Adrenal gland (tissue), 5 donors: ENCODE measurements around the gene SARM1.

Experiments used
- POLR2A ChIP-seq, 2 donors: fragments of 450-650 bp; IDR thresholded peaks; one replicate each; pipeline ENCODE4 v1.6.1; 2017; ENCODE audit warnings: antibody characterized with exemption in 2 of 2, mild to moderate bottlenecking in 2 of 2, moderate library complexity in 1 of 2
- TF ChIP-seq, protein P1 (sequence below), 6 experiments: fragments of 450-650 bp in 4 of 6; fragments of 200-600 bp in 2 of 6; sonication (generic) in 1 of 6; IDR thresholded peaks; 1 replicate in 5 of 6; 2 replicates in 1 of 6; pipeline versions ENCODE4 v1.5.1 to v1.8.0; 2016 to 2021; ENCODE audit warnings: antibody characterized with exemption in 6 of 6, mild to moderate bottlenecking in 2 of 6, moderate library complexity in 1 of 6
- donor health status: DM: no; HTN: no; CAD: no.

DNA sequence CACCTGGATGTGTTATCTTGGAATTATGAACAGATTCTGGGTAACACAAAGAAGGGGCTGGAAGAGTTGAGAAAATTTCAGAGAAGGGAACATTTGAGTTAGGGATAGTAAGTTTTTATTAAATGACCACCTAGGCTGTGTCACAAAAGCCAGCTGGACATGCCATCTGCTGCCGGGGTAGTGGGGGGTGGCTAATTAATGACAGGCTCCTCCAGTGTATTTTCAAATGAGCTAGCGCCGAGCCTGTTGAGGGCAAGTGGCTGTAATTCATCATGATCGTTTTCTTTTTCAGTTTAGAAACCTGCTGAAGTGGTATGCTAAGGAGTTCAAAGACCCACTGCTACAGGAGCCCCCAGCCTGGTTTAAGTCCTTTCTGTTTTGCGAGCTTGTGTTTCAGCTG lies 46.3 kb upstream of the SARM1 start:
- TF ChIP-seq, protein P1, sequence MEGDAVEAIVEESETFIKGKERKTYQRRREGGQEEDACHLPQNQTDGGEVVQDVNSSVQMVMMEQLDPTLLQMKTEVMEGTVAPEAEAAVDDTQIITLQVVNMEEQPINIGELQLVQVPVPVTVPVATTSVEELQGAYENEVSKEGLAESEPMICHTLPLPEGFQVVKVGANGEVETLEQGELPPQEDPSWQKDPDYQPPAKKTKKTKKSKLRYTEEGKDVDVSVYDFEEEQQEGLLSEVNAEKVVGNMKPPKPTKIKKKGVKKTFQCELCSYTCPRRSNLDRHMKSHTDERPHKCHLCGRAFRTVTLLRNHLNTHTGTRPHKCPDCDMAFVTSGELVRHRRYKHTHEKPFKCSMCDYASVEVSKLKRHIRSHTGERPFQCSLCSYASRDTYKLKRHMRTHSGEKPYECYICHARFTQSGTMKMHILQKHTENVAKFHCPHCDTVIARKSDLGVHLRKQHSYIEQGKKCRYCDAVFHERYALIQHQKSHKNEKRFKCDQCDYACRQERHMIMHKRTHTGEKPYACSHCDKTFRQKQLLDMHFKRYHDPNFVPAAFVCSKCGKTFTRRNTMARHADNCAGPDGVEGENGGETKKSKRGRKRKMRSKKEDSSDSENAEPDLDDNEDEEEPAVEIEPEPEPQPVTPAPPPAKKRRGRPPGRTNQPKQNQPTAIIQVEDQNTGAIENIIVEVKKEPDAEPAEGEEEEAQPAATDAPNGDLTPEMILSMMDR (IDR thresholded peaks at IDR 0.05), result no peak
- no peak for TF ChIP-seq POLR2A (IDR thresholded peaks at IDR 0.05)
